Medulla oblongata (tissue), 1 donor: ENCODE measurements around the gene HACE1.

Experiments used
- DNase-seq: peaks from one replicate; pipeline ENCODE4 v3.0.0-alpha.2; 2015; ENCODE audit errors: extremely low spot score

Gene HACE1

GRCh38 chr6:104688283-104688969 is 171.3 kb downstream of the HACE1 start:
- no peak for DNase-seq

GRCh38 chr6:104686550-104687175 is 173.1 kb downstream of the HACE1 start:
- DNase-seq = no peak

GRCh38 chr6:104685871-104686549 is 173.7 kb downstream of the HACE1 start:
- DNase-seq = no peak

DNA sequence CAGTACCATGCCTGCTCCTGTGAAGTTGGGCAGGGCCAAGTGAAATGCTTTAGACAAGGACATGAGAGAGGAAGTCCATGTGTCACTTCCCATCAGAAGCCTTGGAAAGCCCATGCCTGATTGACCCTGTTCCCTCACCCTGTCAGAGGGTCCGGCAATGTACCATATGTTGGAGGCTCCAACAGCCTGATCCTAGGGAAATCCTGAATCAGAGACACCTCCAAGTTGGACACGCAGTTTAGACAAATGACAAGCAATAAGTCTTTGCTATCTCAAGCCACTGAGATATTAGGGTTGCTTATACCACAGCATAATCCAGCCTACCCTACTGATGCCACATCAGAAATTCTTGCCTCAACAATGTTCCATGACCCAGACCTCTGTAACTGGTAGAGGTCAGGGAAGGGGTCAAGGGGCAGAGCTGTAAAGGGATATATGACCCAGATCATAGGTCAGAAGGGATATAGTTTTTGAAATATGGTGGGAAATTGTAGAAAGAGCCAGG is 174.8 kb downstream of the HACE1 start:
- DNase-seq = no peak

DNA sequence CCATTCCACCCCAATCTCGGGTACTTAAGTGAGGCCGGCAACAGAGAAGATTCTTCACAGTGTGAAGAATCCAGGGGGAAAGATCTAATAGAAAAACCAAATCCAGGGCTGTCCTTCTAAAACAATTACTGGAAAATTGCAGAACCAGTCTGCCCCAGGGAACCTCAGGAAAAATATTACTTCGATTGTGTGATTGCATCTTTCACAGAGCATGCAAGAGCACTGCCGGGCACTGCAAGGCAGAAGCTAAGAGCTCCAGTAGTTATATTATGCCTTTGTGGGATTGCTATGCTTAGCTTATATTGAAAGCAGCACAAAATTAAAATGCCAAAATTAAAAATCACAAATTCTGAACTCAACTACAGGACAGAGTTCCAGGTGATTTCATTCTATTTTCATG is 175.9 kb downstream of the HACE1 start:
- DNase-seq = no peak

DNA sequence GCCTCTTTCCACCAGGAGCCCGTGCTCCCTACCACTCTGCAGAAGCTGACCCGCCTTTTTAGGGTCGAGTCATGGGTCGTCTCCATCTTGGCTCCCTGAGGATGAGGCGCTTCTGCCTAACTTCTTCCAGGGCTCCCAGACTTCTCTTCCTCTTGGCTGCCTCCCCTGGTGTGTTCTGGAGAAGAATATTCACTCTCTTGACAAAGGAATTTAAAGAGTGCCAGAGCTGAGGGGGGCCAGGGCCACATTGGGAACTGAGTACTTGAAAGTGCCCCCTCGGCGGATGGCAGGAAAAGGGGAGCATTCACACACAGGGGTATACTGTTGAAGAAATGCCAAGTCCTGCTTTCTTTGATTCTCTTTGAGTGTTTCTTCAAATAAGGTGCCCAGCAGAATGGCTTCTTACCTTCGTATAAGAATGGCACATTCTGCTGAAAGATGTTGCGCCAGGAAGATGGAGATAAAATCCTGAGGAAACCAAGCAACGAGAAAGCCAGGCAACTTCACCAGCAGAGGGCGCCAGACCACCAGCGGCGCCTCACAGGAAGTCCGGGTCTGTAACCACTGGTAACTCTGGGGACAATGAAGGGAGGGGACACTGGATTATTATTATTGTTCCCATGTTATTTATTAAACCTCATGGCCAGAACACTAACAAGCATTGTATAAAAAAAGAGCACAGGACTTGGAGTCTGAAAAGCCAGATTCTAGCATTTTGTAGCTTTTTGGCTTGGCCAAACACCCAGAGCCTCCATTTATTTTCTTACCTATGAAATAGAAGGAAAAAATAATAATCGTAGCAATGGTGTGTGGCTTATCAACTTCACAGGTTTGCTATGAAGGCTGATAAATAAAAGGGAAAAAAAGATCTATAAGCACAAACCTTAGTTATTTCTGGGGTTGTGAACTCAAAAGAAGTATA is 176.7 kb downstream of the HACE1 start:
- DNase-seq = peak; percentile 42

GRCh38 chr6:104680539-104680938 is 179.2 kb downstream of the HACE1 start:
- no peak for DNase-seq

DNA sequence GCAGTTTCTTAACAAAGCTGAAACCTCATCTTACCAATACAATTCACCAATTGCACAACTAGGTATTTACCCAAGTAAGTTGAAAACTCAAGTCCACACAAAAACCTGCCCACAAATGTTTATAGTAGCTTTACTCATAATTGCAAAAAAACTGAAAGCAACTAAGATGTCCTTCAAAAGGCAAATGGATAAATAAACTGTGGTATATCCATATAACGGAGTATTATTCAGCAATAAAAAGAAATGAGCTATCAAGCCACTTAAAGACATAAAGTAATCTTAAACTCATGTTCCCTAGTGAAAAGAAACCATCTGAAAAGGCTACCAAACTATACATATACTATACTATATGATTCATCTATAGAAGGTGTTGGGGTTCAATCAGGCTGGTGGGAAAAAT is 179.7 kb downstream of the HACE1 start:
- DNase-seq = no peak
